Measurements from ENCODE around the gene STK4. TPM values are rescaled to one million over a fixed set of nuclear protein-coding genes. Genes with fewer than 3 reads are reported as not detected.

Gene STK4
- total RNA-seq, 1 experiment from 2014 or later = 43.0 TPM

DNA sequence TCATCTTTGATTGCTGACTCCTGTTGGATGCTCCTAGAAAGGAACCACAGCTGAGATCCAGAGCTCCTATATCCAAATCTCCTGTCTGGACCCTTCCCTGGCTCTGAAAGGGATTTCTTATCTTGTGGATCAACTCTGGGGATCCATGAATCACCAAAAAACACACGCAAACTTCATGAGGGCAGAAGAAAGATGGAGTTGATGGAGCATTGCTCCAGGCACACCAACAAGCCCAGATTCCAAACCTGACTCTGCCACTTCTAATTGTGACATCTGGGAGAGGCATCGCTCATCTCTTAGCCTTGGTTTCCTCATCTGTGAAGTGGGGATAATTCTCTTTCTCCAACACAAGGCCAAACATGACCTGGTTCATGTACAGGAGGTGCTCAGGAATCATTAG lies 127.9 kb downstream of the STK4 start:
- DNase-seq = no peak
- H3K9me3 Mint-ChIP-seq = peaks cover 0 to 4% of the 10 kb centered on the region in 2 experiments; a peak in 2 of 5 replicates
- Histone ChIP-seq H3K4me1 (ENCODE audit: insufficient read depth, low read length) (no peaks in the 10 kb centered on the region), H3K4me2 (ENCODE audit: insufficient read depth, insufficient read length, low read length) (no peak overlapping the region), H3K79me2 (ENCODE audit: insufficient read depth, low read length) (no peaks in the 10 kb centered on the region), H3K27ac (ENCODE audit: insufficient read length, low read depth, low read length) (no peak overlapping the region), H3K23me2 (ENCODE audit: insufficient read length, low read depth, low read length, poor library complexity, severe bottlenecking) (no peaks in the 10 kb centered on the region), H4K5ac (ENCODE audit: insufficient read length, low read depth, low read length) (no peak overlapping the region), H3K9me3 (ENCODE audit: control insufficient read depth, low read depth, low read length) (no peaks in the 10 kb centered on the region), H3K14ac (ENCODE audit: insufficient read depth, low read length) (no peak overlapping the region), H2AFZ (ENCODE audit: low read length) (no peak overlapping the region), H3K9ac (ENCODE audit: extremely low read depth, insufficient read length, low read length) (no peak overlapping the region), H2AK5ac (ENCODE audit: insufficient read length, low read length) (no peak overlapping the region), H2BK15ac (ENCODE audit: low read depth, low read length) (no peak overlapping the region), H3T11ph (ENCODE audit: low read length) (no peak overlapping the region), H2BK20ac (ENCODE audit: low read depth, low read length, poor library complexity, severe bottlenecking) (no peak overlapping the region), H4K20me1 (ENCODE audit: control insufficient read depth, insufficient read depth, insufficient read length) (no peaks in the 10 kb centered on the region), H3K27me3 (ENCODE audit: insufficient read depth, low read length) (no peaks in the 10 kb centered on the region; the same call in 1 of the 2 replicates), H3K79me1 (ENCODE audit: insufficient read depth, low read depth, low read length, poor library complexity, severe bottlenecking) (no peaks in the 10 kb centered on the region), H3K18ac (ENCODE audit: insufficient read length, low read depth, low read length) (no peak overlapping the region), H3K56ac (ENCODE audit: insufficient read length, low read depth, low read length) (no peak overlapping the region), H4K91ac (ENCODE audit: insufficient read length, low read depth, low read length) (no peak overlapping the region), H2BK120ac (ENCODE audit: low read depth, low read length, poor library complexity, severe bottlenecking) (no peak overlapping the region), H2BK12ac (ENCODE audit: insufficient read length, low read depth, low read length) (no peak overlapping the region), H3K23ac (ENCODE audit: insufficient read length, low read depth, low read length) (no peak overlapping the region), H4K8ac (replicated peaks; ENCODE audit: insufficient read length, low read depth, low read length) (no peak overlapping the region), H2BK5ac (ENCODE audit: insufficient read length, low read length) (no peak overlapping the region), H3K4ac (ENCODE audit: low read depth, low read length) (no peak overlapping the region)
- TF ChIP-seq, protein P1, sequence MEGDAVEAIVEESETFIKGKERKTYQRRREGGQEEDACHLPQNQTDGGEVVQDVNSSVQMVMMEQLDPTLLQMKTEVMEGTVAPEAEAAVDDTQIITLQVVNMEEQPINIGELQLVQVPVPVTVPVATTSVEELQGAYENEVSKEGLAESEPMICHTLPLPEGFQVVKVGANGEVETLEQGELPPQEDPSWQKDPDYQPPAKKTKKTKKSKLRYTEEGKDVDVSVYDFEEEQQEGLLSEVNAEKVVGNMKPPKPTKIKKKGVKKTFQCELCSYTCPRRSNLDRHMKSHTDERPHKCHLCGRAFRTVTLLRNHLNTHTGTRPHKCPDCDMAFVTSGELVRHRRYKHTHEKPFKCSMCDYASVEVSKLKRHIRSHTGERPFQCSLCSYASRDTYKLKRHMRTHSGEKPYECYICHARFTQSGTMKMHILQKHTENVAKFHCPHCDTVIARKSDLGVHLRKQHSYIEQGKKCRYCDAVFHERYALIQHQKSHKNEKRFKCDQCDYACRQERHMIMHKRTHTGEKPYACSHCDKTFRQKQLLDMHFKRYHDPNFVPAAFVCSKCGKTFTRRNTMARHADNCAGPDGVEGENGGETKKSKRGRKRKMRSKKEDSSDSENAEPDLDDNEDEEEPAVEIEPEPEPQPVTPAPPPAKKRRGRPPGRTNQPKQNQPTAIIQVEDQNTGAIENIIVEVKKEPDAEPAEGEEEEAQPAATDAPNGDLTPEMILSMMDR (conservative IDR thresholded peaks at IDR 0.05) = no peak
- peaks cover 2 to 4% (median 2%) of the 10 kb centered on the region in 3 experiments; a peak in 5 of 7 replicates for H3K36me3 Mint-ChIP-seq (ENCODE audit: insufficient read depth in 1 of 3, low read depth in 3 of 3)
- WGBS (ENCODE audit: extremely low coverage, insufficient read length, low lambda C conversion rate) = no CpG with 5 or more reads among the region's 2 CpGs
- peak overlapping the region in 1 of 3 experiments; percentile 59; a peak in 1 of 7 replicates for H3K27ac Mint-ChIP-seq
- peaks cover 27% of the 10 kb centered on the region for H3K27me3 Mint-ChIP-seq (ENCODE audit: low read depth)
- no peak overlapping the region for H3K4me3 Mint-ChIP-seq
- peaks cover 5% of the 10 kb centered on the region in 2 experiments for H3K4me1 Mint-ChIP-seq

All from H9 (cell line).